NCI-H2107 (cell line): ENCODE data around the gene EPM2A.
A peak's percentile ranks its signal among the peaks of the same experiment; 100 is the strongest.

ENCODE experiments used
- DNase-seq: peaks from one replicate; lab custom pipeline; 2025; lab: John Stamatoyannopoulos, UW

EPM2A gene

GRCh38 chr6:145670311-145670710 is 65.0 kb downstream of the EPM2A start:
- DNase-seq: no peak

GRCh38 chr6:145669627-145670034 is 65.7 kb downstream of the EPM2A start:
- no peak for DNase-seq

DNA sequence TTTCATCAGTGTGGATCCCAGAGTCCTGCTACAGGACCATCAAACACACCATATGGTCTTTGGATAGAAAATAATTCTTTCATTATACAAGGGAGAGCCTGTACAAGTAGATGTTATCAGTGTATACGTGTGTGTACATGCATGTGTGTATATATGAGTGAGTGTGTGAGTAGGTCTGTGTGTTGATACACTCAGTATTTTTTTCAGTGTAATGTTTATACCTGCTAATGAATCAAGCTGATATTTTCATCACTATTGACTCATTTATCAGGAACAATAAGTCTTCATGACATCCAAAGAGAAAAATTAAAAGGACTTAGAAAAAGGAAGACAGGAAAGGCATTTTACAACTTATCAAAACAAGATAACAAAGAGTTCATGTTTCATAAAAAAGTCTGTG is 66.5 kb downstream of the EPM2A start:
- DNase-seq: no peak

- no peak for DNase-seq
Measured at GRCh38 chr6:145660676-145661075, 74.6 kb downstream of the EPM2A start.

DNA sequence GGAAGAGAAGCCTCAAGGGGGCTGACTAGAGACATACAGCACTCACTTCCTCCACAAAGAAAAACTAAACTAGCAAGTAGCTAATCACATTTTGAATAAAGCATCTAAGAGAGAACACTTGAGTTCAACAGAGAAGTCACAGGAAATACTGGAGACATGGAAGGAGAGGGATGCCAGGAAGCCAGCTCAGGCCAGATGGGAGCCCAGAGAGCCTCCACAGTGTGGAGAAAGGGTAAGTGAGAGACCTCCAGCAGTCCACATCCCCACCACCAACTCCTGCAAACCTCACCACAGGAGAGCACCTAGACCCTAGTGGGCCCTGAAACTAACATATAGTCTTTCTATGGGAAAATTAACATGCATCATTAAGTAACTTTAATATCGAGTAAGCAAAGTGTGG is 79.2 kb downstream of the EPM2A start:
- DNase-seq: no peak

DNA sequence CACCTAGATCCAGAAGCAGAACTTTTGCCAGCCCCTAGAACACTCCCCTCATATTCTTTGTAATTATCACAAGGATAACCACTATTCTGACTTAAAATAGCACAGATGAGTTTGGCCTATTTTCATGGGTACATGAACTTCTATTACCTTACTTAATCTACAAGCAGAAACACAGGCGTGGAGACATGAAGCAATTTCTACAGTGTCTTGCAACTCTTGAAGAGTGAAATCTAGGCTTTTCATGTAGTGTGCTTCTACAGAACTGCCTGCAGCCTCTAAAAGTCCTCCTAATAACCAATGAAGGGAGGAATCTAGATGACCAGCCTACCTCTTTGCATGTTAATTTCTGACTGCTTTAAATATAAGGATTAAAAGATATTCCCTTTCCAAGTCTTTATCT is 82.7 kb downstream of the EPM2A start:
- no peak for DNase-seq

DNA sequence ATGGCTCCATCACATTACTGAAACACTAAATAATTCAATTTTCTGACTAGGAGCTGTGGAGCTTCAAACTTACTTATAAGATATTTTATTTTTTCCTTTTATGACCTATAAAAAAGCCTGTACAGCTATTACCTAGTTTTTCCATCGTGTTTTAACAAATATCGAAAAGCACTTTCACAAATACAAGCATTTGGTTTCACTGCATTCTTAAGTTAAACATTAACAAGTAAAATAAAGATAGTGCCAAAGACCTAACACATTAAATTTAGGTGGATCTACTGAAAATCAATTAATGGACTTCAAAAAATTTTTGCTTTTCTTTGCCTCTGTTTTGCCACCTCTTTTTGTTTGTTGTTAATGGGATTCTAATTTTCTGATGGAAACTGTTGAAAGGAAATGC is 83.3 kb downstream of the EPM2A start:
- DNase-seq: no peak

DNA sequence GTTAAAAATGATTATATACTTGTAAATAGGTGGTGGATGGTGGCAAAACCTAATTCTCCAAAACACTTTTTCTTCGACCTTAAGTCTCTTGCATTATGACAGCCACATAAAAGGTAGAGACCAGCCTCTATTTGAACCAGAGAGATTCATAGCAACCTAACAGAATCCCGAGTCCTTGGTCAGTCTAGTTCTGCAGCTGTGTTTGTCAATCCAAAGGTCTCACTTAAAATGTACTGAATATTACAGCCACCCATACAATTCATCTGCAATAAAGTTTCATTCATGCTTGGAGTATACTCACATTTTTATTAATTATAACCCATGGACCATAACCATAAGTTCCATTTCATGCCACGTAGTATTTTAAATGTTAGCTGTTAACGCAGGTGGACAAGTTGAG is 87.2 kb downstream of the EPM2A start:
- no peak for DNase-seq

DNA sequence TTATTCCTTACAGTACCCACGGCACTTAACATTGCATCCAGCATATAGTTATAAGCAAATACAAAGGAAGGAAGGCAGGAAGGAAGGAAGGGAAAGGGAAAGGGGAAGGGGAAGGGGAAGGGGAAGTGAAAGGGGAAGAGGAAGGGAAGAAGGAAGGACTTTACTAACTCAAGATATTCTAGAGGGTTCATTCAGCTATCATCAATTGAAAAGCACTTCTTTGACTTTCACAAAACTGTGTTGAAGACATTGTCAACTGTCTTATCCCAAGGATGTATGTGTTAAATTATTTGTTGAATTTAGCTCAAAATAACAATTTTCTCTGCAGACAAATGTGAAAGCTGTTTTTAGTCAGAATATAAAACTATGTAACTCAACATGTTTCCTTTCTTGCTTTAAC is 87.7 kb downstream of the EPM2A start:
- no peak for DNase-seq

DNA sequence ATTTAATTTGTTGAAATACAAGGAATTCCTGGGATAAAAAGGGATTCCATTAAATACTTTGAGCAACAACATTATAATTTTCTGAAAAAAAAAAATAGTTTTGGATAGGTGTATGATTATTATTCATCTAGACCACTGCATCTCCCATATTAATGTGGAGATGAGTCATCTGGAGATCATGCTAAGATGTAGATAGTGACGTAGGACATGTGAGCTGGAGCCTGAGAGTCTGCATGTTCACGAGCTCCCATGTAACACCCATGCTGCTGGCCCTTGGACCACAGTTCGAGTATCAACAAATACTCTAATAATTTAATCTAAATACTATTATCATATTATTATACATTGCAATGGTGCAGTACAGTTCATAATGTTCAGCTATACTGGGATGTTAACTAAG is 91.6 kb downstream of the EPM2A start:
- DNase-seq: no peak

GRCh38 chr6:145633981-145634627 is 101.2 kb downstream of the EPM2A start:
- DNase-seq: peak; percentile 43

- DNase-seq: no peak
Measured at GRCh38 chr6:145632971-145633370, 102.3 kb downstream of the EPM2A start.

- DNase-seq: no peak
Measured at GRCh38 chr6:145631374-145631773, 103.9 kb downstream of the EPM2A start.

GRCh38 chr6:145630598-145630997 is 104.7 kb downstream of the EPM2A start:
- no peak for DNase-seq

- no peak for DNase-seq
Measured at GRCh38 chr6:145629478-145629877, 105.8 kb downstream of the EPM2A start.

DNA sequence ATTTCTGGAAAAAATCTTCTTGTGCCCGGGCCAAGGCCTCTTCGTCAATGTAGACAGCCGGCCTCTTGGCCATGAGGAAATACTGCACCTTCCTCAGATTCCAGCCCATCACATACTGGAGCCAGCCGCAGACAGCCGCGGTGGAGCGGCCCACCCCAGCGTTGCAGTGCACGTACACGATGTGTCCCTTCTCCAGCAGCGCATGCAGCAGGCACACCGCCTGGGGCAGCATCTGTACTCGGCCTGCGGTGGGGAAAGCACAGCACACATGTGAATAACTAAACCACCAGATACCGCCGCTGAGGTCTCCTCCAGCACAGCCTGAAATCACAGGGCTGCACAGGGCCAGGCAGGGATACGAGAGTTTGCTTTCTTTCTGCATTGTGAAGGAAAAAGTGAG is 107.9 kb downstream of the EPM2A start:
- no peak for DNase-seq

DNA sequence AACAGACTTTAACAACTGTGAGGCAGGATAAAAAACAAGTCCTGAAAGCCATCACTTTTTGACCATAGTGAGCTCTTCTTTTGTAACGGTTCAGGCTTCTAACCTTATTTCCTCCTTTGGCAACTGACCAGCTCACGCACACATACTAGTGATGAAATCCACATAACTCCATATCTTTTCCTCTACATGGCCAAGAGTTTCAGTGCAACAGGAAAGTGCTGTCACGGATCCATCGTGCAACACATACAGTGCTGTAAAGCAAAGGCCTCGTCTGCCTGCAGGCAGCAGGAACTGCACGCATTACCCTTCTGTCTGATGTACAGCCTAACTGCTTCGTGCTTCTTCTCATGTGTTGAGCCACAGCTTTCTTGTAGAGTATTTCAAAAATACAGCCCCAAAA is 108.5 kb downstream of the EPM2A start:
- no peak for DNase-seq

- DNase-seq: no peak
Measured at GRCh38 chr6:145623231-145623630, 112.1 kb downstream of the EPM2A start.

DNA sequence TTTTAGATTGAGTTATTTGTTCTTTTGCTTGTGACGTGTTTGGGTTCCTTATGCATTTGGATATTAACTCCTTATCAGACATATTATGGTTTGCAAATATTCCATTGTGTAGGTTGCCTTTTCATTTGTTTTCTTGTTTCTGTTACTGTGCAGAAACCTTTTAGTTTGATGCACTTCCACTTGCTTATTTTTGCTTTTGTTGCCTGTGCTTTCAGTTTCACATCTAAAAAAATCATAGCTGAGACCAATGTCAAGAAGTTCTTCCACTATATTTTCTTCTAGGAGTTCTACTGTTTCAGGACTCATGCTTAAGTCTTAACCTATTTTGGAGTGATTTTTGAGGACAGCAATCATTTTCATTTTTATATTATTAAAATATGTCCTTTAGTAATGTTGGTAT is 113.5 kb downstream of the EPM2A start:
- DNase-seq: no peak

DNA sequence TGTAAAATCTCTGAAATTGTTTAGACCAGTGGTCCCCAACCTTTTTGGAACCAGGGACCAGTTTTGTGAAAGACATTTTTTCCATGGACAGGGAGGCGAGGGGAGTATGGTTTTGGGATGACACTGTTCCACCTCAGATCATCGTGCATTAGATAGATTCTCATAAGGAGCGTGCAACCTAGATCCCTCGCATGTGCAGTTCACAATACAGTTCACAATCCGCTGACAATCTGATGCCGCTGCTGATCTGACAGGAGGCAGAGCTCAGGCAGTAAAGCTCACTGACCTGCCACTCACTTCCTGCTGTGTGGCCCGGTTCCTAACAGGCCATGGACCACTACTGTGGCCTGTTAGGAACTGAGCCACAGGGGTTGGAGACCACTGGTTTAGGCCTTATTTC is 115.2 kb downstream of the EPM2A start:
- DNase-seq: no peak

DNA sequence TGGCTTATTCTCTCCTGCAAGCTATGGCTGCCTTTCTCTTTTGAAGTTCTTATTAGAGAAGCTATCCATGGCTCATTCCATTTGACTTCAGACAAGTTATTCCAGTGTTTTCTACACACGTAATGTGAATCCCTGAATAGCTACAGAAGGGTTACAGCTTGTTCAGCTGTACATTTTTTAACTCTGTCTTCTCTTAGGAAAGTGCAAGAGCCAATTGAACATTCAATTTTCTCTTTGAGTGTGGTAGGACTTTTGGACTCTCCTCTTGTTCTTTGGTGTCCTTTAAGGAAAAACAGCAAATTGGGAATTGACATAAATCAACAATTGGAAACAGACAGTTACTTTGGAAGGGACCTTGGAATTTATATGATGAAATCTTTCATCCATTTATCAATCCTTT is 125.8 kb downstream of the EPM2A start:
- no peak for DNase-seq

- no peak for DNase-seq
Measured at GRCh38 chr6:145608850-145609249, 126.5 kb downstream of the EPM2A start.

- DNase-seq: no peak
Measured at GRCh38 chr6:145603991-145604390, 131.3 kb downstream of the EPM2A start.

DNA sequence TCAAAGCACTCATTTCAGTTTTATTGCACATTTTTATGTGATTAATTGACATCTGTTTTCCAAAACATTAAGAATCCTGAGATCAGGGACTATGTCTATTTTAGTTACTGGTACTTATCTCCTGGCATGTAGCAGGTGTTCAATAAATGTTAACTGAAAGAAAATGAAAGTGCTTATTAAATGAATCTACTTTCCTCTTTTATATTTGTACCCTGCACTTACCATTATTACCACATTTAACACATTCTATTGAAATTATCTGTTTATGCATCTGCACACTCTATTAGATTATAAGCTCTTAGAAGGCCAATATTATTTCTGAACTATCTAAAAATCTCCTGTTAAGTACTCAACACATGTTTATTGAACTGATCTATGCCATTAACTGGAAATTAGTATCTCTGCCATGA is 131.9 kb downstream of the EPM2A start:
- no peak for DNase-seq
